HuH-7.5 (cell line): ENCODE measurements around the gene CYP1B1.
"Not testable (repeated sequence)": the region's sequence is repeated elsewhere in the genome, so short reads cannot be mapped to it uniquely, and the experiment has no call there.

Experiments used
- DNase-seq: peaks from one replicate; pipeline ENCODE4 v3.0.0; 2011; ENCODE audit warnings: low spot score

Gene CYP1B1

GRCh38 chr2:38075507-38076151 is at the start of gene CYP1B1:
CYP1B1 (minus strand) TSS chr2:38076151; CDS start chr2:38075388, 763 bp downstream.
- DNase-seq = no peak

- no peak for DNase-seq
Measured at GRCh38 chr2:38125007-38125406, 49.1 kb upstream of the CYP1B1 start.

GRCh38 chr2:38123911-38124310 is 48.0 kb upstream of the CYP1B1 start:
- no peak for DNase-seq

GRCh38 chr2:38122344-38122743 is 46.4 kb upstream of the CYP1B1 start:
- no peak for DNase-seq

- no peak for DNase-seq
Measured at GRCh38 chr2:38121481-38121880, 45.5 kb upstream of the CYP1B1 start.

- DNase-seq = no peak
Measured at GRCh38 chr2:38120829-38121228, 44.9 kb upstream of the CYP1B1 start.

- no peak for DNase-seq
Measured at GRCh38 chr2:38120264-38120592, 44.3 kb upstream of the CYP1B1 start.

GRCh38 chr2:38116762-38117161 is 40.8 kb upstream of the CYP1B1 start:
- no peak for DNase-seq

GRCh38 chr2:38115216-38116032 is 39.5 kb upstream of the CYP1B1 start:
- DNase-seq = peak; percentile 54

GRCh38 chr2:38113981-38114708 is 38.2 kb upstream of the CYP1B1 start:
- no peak for DNase-seq

- DNase-seq = no peak
Measured at GRCh38 chr2:38113051-38113450, 37.1 kb upstream of the CYP1B1 start.

GRCh38 chr2:38111350-38111749 is 35.4 kb upstream of the CYP1B1 start:
- not testable (repeated sequence) for DNase-seq

GRCh38 chr2:38109732-38110181 is 33.8 kb upstream of the CYP1B1 start:
- no peak for DNase-seq

GRCh38 chr2:38108907-38109731 is 33.2 kb upstream of the CYP1B1 start:
- DNase-seq = no peak

GRCh38 chr2:38107738-38108410 is 31.9 kb upstream of the CYP1B1 start:
- DNase-seq = no peak

- no peak for DNase-seq
Measured at GRCh38 chr2:38106405-38107094, 30.6 kb upstream of the CYP1B1 start.

GRCh38 chr2:38105922-38106321 is 30.0 kb upstream of the CYP1B1 start:
- DNase-seq = no peak

- DNase-seq = no peak
Measured at GRCh38 chr2:38104598-38104997, 28.6 kb upstream of the CYP1B1 start.

GRCh38 chr2:38100328-38100727 is 24.4 kb upstream of the CYP1B1 start:
- no peak for DNase-seq

GRCh38 chr2:38099099-38100028 is 23.4 kb upstream of the CYP1B1 start:
- no peak for DNase-seq
